Mucosa of gallbladder (tissue), 1 donor: ENCODE results near the gene DNER. TPM values are rescaled to one million over a fixed set of nuclear protein-coding genes. Genes with fewer than 3 reads are reported as not detected.
A peak's percentile ranks its signal among the peaks of the same experiment; 100 is the strongest.

Source experiments
- DNase-seq: peaks from one replicate; pipeline ENCODE4 v3.0.0-alpha.2; 2020; ENCODE audit warnings: low spot score
- total RNA-seq: library from RNA; stranded (reverse); gene quantifications from one replicate; pipeline ENCODE4 v1.2.1, GENCODE V29; 2021
- donor health status: DM: no; HTN: no; CAD: no.

The DNER gene
- total RNA-seq, 1 donor from 2014 or later = 0.43 TPM

DNA sequence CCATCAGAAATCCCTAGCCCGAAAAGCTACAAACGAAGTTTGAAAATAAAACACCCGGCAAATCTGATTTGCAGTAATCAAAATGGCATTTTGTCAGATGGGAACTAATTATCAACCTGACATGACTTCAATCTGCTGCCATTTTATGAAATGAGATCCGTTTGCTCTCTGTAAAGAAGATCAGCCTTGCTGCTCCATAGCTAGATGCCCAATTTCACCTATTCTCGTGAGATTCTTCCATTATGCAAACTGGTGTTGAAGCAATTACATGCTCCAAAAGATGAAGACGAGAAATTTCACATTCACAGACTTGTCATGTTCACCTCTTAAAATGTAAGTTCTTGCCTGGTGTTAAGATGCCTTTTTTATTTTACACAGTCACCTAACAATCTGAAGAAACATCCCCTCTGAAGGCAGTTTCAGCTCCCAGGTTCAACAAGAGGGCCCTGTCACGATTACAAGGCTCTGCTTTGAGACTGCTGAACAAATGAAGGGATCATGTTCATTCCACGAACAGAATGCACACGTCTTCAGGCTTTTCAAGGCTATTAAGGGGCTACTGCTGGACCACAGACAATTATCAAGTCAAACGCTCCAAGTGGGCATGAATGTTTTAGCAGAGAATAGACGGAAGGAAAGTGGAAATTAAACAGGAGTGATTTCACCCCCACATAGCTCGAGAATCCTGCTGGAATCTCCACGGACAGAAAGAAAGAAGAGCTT is 270.6 kb downstream of the DNER start:
- DNase-seq = no peak

- DNase-seq = no peak
Measured at GRCh38 chr2:229443141-229443540, 271.2 kb downstream of the DNER start.

- DNase-seq = no peak
Measured at GRCh38 chr2:229438430-229439159, 275.8 kb downstream of the DNER start.

GRCh38 chr2:229437467-229437866 is 276.9 kb downstream of the DNER start:
- no peak for DNase-seq

DNA sequence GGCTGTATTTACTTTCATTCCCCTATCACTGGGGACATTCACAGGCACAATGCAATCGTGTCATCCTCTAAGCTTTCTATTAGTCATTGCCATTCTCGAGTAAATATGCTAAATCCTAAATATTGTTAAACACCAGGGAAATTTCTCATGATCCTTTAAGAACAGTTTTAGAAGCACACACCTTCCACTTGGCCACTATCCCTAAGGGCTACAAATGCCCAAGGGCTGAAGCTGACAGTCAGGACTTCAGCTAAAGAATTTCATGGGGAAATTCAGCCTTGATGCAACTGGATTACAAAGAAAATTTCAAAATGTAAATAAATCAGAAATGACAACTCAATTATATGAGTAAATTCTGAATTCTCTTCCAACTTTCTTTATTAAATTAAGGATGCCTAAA is 280.2 kb downstream of the DNER start:
- no peak for DNase-seq

- no peak for DNase-seq
Measured at GRCh38 chr2:229433351-229433750, 281.0 kb downstream of the DNER start.

DNA sequence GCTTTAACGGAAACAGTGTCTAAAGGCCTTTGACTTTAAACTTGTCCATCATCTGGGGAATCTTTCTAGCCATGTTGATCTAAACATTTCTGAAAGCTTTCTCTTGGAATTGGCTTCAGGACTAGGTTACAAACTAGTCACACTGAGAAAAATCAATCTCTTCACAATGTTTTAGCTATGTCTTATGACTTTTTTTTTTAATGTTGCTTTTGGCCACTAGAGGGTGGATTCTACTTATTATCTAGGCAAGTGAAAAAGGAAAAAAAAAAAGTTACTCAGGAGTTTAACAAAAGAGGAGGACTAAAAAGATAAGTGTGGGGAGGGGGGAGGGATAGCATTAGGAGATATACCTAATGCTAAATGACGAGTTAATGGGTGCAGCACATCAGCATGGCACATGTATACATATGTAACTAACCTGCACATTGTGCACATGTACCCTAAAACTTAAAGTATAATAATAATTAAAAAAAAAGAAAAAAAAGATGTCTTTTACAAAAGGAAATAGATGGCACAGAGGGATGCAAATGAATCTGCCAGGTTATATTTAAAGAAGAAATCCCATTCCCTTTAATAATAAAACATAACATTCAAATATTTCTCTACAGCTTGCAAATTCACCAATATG is 282.9 kb downstream of the DNER start:
- no peak for DNase-seq

- no peak for DNase-seq
Measured at GRCh38 chr2:229429589-229429988, 284.8 kb downstream of the DNER start.

DNA sequence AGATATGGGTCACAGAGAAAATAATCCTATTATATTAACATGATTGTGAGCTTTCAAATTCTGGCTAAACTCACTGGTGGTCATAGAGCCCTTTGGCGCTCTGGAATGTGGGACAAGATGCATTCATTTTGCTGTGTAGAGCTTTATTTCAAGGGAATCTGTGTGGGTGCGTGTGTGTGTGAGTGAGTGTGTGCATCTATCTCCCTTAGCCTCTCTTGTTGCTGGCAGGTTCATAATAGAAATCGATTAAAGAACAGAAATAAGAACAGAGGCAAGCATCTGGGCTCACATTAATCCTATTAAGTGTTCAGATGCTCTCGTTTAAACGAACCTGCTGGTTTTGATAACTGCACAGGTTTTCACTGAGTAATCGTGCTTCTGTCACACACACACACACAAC is 287.9 kb downstream of the DNER start:
- DNase-seq = no peak

DNA sequence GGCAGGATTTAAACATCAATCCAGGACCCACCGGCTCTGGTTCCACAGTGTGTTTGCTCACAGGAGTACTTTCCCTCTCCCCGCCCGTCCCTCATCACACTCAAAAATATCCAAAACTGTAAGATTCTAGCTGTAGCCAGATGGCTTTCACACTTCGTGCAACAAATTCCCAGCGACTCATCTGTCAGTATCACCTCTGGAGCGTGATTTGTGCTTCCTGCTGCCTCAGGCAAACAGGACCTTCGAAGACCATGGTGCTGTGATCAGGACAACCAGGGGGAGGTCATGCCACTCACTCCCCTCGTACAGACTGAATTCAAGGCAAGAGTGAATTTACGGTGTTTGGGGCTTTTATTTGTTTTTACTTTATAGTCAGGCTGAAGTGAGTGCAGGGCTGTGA is 288.8 kb downstream of the DNER start:
- DNase-seq = no peak

GRCh38 chr2:229422063-229422462 is 292.3 kb downstream of the DNER start:
- DNase-seq = no peak

DNA sequence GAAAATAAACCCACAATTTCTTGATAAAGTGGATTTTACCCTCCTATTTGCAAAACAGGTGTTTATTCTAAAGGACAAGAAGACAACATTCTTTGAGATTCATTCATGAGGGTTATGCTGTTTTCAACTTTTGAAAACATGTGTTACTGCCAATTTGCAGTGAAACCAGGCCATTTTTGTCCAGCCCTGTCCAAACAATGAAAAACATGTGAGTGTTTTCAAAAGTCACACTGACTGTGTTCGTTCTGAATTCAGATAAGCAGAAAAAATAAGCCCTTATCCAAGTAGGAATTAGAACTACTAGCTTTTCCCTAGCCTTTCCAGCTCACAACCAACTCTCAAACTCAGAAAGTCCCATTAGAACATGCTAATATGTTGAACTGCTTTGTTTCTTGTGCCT is 295.2 kb downstream of the DNER start:
- DNase-seq = no peak

- no peak for DNase-seq
Measured at GRCh38 chr2:229417916-229418315, 296.4 kb downstream of the DNER start.

GRCh38 chr2:229417176-229417575 is 297.2 kb downstream of the DNER start:
- no peak for DNase-seq

GRCh38 chr2:229416116-229416694 is 298.1 kb downstream of the DNER start:
- DNase-seq = peak; percentile 66

- DNase-seq = no peak
Measured at GRCh38 chr2:229414631-229415030, 299.7 kb downstream of the DNER start.

DNA sequence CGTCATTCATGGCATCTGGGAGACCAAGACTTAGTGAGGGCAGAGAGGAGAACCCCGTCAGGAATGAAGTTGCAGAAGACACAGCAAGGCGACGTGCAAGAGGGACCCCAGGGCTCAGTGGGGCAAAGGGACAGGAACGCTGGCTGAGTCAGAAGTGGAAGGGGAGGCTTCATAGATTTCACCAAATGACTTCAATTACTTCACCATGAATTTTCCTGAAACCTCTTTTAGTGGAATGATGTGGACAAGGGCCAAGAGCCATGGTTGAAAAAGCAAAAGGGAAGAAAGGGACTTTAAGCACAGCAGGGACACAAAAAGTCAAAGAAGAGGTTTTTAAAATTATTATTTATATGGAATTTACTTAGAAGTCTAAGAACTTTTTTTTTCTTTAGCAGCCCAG is 301.7 kb downstream of the DNER start:
- DNase-seq = no peak

DNA sequence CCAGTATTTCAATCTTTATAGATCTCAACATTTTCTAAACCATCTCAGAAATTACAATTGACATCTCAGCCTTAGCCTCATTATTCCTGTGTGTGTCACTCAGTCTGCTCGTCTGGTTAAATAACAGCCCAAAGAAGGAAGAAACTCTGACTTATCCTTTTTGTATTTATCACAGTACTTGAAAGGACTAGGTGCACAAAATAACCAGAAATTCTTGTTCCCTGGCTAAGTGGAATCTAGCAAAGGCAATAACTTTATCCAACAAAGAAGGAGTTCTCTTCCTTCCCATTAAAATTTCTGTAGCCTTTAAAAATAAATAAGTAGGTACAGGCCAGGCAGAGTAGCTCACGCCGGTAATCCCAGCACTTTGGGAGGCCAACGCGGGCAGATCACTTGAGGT is 303.4 kb downstream of the DNER start:
- DNase-seq = no peak

DNA sequence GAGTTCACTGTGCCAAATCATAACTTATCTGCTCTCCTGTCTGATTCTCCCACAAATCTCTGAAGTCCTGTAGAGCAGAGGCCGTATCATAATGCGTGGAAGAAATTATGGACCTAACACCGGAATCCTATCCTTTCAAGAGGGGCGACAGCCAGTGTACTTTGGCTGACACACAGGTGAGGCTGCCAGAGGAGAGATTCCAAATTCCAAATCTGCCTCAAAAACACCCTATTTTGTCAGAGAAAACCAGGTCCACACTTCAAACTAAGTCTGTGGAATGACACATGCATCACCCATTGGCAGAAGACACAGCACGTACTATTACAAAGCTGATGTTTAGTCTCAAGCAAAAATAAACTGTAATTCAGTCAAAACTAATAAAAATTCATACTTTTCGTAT is 304.1 kb downstream of the DNER start:
- no peak for DNase-seq

GRCh38 chr2:229409751-229410181 is 304.6 kb downstream of the DNER start:
- no peak for DNase-seq

- no peak for DNase-seq
Measured at GRCh38 chr2:229408962-229409361, 305.4 kb downstream of the DNER start.

GRCh38 chr2:229408356-229408755 is 306.0 kb downstream of the DNER start:
- DNase-seq = peak; percentile 80

- peak; percentile 91 for DNase-seq
Measured at GRCh38 chr2:229407170-229407569, 307.2 kb downstream of the DNER start.
